GM12878 (cell line): ENCODE data around the gene TMED1.

Experiments used
- EZH2 ChIP-seq: IDR thresholded peaks from 2 replicates; pipeline ENCODE4 v1.6.1; 2012; ENCODE audit warnings: low read depth, mild to moderate bottlenecking, control low read depth, inconsistent platforms, low read length, borderline replicate concordance; ENCODE audit not compliant: control insufficient read depth
- MEF2A ChIP-seq: IDR thresholded peaks from 2 replicates; pipeline ENCODE4 v1.6.1; 2011; ENCODE audit warnings: low read depth, mild to moderate bottlenecking, low read length, moderate library complexity; ENCODE audit not compliant: insufficient read depth
- RFX5 ChIP-seq: IDR thresholded peaks from 2 replicates; pipeline ENCODE4 v1.6.1; 2011; ENCODE audit warnings: low read depth, low read length, improper control_type of control experiment
- SUZ12 ChIP-seq: fragments of 200-600 bp; sonication (generic); IDR thresholded peaks from one replicate; pipeline ENCODE4 v1.6.1; 2018; ENCODE audit warnings: antibody characterized with exemption, mild to moderate bottlenecking; ENCODE audit not compliant: unreplicated experiment

DNA sequence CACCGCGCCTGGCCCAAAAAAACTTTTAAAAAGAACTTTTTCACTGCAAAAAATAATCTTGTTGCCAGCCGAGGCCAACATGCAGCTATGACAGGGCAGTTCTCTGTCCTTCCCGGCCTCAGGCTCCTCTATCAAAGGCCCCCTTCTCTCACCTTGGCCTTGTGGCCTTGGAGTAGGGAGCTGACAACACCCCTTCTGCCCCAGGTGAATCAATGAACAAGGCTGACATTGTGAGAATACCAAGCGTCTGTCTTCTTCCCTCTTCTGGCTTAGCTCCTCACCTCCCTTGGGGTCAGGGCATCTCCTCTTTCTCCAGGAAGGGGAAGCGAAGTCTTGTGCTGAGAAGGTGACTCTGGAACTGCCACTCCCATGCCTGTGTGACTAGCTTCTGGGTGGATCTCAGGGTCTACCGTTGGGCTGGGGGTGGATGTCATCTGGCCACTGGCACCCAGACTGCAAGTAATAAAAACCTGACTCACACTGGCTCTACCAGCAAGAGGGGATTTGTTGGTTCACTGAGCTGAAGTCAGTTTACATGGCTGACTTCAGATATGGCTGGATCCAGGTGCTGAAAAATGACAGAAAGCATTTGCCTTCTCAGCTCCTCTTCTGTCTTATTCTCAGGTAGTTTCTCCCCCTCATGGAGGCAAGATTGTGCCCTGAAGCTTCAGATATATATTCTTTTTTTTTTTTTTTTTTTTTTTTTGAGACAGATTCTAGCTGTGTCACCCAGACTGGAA is 18.5 kb upstream of the TMED1 start:
- TF ChIP-seq RFX5 (no peak), EZH2 (no peak), SUZ12 (no peak), MEF2A (no peak)
